Measurements from ENCODE around the gene SYNDIG1.

SYNDIG1 gene

DNA sequence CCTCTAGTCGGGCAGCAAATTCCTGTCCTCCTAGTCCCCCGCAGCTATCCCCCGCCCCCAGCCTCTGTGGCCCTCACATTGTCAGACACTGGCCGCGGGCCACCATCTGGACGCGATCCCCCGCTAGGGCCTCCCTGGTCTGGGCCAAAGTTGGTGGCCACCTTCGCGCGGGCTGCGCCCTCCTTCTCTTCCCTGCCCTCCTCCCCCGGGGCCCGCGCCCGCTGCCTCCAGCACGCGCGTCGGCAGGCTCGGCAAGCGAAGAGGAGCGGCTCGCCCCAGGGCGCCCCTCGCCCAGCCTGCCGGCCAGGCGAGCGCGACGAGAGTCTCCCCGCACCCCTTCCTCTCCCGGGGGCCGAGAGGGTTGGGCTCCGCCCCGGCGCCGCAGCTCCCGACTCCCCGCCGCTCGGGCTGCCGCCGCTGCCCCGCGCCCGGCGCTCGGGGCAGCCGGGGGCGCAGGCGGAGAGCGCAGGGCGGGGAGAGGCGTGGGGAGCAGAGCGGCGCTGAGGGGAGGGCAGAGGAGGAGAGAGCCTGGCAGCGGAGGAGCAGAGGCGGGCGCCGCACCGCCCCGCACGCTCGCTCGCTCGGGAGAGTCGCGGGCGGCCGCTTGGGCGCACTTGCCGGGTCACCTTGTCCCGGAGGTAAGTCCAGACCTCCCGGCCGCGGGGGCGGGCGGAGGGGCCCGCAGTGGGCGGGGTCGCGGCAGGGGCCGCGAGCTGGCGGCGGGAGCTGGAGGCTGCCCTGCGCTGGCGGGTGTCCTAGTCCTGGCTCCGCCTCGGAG lies at the start of gene SYNDIG1:
Gene SYNDIG1, plus strand, starts transcription at position 514 of the 778 bp plus-strand sequence. CDS start 73,469 bp downstream, outside the sequence.
- no peak for DNase-seq (ENCODE audit: low read depth)

DNA sequence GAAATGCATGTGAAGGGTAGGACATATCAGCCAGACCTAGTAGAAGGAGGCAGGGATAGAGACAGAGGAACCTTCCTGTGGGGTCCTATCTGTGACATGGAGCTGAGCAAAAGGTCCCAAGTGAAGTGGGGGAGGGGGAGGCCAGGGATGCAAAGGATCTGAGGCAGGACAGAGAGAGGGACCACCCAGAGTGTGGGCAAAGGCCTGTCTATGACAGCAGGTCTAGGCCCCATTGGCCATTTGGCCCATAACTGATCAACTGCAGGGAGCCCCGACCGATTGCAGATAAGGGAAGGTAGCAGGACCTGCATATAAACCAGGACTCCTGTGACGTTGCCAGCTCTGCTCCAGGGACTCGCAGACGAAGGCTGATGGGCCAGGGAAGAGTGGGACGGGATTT lies 49.6 kb upstream of the SYNDIG1 start:
- DNase-seq (ENCODE audit: low read depth): no peak

- DNase-seq (ENCODE audit: low read depth): no peak
Observed at GRCh38 chr20:24420567-24420966, 48.9 kb upstream of the SYNDIG1 start.

GRCh38 chr20:24421071-24421470 lies 48.4 kb upstream of the SYNDIG1 start:
- no peak for DNase-seq (ENCODE audit: low read depth)

- DNase-seq (ENCODE audit: low read depth): no peak
Observed at GRCh38 chr20:24422091-24422760, 47.2 kb upstream of the SYNDIG1 start.

- DNase-seq (ENCODE audit: low read depth): no peak
Observed at GRCh38 chr20:24423390-24424313, 45.8 kb upstream of the SYNDIG1 start.

GRCh38 chr20:24425523-24426135 lies 43.8 kb upstream of the SYNDIG1 start:
- no peak for DNase-seq (ENCODE audit: low read depth)

GRCh38 chr20:24431279-24432045 lies 38.0 kb upstream of the SYNDIG1 start:
- DNase-seq (ENCODE audit: low read depth): no peak

DNA sequence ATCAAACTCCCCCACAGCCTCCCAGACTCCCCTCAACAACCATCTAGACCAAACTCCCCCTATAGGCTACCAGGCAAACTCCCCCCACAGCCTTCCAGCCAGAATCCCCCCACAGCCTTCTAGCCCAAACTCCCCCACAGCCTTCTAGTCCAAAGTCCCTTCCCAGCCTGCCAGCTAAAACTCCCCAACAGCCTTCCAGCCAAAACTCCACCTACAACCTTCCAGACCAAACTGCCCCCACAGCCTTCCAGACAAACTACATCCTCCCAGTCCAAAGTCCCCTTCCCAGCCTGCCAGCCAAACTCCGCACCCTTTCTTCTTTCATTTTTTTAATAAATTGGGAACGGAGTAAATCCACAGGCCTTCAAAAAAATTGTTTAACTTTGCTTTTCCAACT lies 37.4 kb upstream of the SYNDIG1 start:
- no peak for DNase-seq (ENCODE audit: low read depth)

DNA sequence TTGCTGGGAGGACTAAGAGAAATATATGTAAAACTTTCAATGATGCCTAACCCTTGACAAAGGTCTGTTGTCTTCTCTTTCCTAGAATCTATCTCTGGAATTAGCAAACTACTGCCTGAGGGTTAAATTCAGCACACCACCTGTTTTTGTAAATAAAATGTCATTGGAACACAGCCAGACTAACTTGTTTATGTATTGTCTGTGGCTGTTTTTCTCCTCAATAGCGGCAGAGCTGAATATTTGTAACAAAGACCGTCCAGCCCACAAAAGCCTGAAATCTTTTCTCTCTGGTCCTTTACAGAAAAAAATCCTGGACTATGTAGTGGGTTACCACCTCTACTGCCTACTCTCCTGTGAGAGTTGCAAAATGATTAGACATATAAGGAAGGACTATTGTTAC lies 33.3 kb upstream of the SYNDIG1 start:
- DNase-seq (ENCODE audit: low read depth): no peak

DNA sequence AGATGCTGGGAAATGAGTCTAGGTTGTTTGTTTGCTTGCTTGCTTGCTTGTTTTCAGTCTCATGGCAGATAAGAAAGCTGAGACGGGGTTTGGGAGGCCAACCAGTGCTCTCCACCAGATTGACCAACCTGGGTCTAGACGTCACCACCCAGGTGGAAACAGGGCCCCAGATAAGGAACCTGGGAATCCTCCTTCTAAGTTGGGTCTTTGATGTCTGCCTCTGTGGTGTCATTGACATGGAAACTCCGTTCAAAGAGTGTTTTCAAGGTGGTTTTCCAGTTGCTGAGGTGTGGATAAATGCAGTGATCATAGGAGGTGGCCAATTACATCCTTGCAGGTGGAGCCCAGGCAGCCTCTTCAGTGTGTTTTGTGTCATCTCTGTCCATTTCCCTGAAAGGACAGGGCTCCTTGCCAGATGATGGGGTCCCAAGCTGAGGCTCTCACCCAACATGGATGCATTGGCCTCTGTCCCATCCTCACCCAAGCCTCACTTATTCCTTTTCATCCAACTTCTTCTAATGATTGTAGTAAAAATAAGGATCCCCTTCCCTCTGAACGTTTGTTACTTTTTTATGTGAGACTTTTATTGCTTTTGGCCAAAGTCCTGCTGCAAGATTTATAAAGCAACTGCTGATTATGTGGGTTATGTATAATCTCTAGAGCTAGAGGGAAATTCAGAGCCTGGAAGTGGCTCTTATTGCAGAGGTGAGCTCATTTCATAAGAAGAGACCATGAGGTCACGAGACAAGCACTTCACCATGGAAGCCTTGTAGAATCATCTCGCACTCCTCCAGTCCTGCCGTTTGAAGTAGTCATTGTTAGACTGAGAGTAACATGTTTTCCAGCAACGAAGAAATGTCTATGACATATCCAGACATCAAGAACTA lies 32.0 kb upstream of the SYNDIG1 start:
- DNase-seq (ENCODE audit: low read depth): no peak

- DNase-seq (ENCODE audit: low read depth): no peak
Observed at GRCh38 chr20:24438331-24438730, 31.1 kb upstream of the SYNDIG1 start.

GRCh38 chr20:24439737-24440387 lies 29.6 kb upstream of the SYNDIG1 start:
- DNase-seq (ENCODE audit: low read depth): no peak

- no peak for DNase-seq (ENCODE audit: low read depth)
Observed at GRCh38 chr20:24441661-24442060, 27.8 kb upstream of the SYNDIG1 start.

DNA sequence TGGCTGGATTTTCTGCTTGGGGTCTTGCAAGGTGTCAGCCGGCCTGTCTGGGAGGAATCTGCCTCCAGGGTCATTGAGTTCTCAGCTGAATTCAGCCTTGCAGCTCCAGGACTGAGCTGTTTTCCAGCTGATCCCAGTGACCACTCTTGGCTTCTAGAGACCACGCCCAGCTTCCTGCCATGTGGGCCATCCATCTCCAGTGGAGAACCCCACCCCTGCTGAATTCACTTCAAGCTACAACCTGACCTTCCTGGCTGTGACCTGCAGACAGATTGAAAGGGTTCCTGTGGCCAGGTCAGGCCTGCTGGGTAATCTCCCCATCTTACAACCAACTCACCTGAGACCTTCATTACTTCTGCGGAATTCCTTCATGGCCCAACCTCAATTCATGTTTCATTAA lies 26.5 kb upstream of the SYNDIG1 start:
- DNase-seq (ENCODE audit: low read depth): no peak

GRCh38 chr20:24443436-24443835 lies 26.0 kb upstream of the SYNDIG1 start:
- no peak for DNase-seq (ENCODE audit: low read depth)

DNA sequence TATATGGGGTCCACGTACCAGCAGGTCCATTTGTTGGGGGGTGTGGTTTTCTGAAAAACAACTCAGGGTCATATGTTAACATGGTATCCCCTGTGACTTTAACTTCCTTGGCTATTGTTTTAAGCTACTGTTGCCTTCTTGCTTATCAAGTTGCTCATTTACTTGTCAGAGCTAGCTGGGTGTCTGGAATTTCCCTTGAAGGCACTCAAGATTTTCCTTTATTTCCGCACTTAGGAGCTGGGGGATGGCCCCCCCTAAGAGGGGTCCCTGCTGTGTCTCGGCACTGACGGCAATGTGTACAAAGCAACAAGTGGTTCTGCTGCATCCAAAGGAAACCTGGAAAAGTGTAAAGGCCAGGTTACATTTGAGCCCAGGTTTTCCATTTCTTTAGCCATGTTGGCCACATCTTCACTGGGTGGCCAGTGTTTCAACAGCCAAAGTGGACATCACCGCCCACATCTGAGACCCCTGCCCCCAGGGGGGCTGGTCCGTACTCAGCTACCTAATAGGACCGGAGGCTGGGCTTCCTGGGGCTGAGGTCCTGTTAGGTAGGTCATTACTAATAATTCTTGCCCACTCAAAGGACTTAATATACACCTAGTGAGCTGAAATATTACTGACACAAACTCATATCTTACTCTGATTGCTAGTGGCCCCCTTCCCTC lies 24.8 kb upstream of the SYNDIG1 start:
- no peak for DNase-seq (ENCODE audit: low read depth)

GRCh38 chr20:24445510-24446170 lies 23.8 kb upstream of the SYNDIG1 start:
- no peak for DNase-seq (ENCODE audit: low read depth)

GRCh38 chr20:24446811-24447210 lies 22.6 kb upstream of the SYNDIG1 start:
- no peak for DNase-seq (ENCODE audit: low read depth)

Data from amniotic epithelial cell (primary cell).